CD4-positive, CD25-positive, alpha-beta regulatory T cell (primary cell): Measurements from ENCODE around the gene MED12. TPM values are rescaled to one million over a fixed set of nuclear protein-coding genes. Genes with fewer than 3 reads are reported as not detected.
"Not testable (repeated sequence)": the region's sequence is repeated elsewhere in the genome, so short reads cannot be mapped to it uniquely, and the experiment has no call there.

Source experiments
- ATAC-seq, 2 donors: fragments of 150-1000 bp; cut with Tn5 transposase; one replicate each; pipeline ENCODE4 v1.10.0; 2021; ENCODE audit warnings: low read depth in 2 of 2, moderate number of reproducible peaks in 2 of 2, moderate library complexity in 1 of 2
- DNase-seq, 3 donors: peaks; one replicate each; pipeline versions ENCODE4 v3.0.0 to v3.0.0-alpha.2; 2012 to 2022; ENCODE audit warnings: mixed read lengths in 1 of 3
- H3K27ac ChIP-seq: one replicate; pipeline ENCODE4 v1.7.0; 2013; ENCODE audit warnings: mild to moderate bottlenecking, low read length; ENCODE audit not compliant: insufficient read depth, poor library complexity, severe bottlenecking
- H3K27me3 ChIP-seq: one replicate; pipeline ENCODE4 v1.7.0; 2013; ENCODE audit warnings: low read length; ENCODE audit not compliant: control insufficient read depth, insufficient read depth
- H3K36me3 ChIP-seq: one replicate; pipeline ENCODE4 v1.7.0; 2013; ENCODE audit warnings: mild to moderate bottlenecking, low read length, moderate library complexity; ENCODE audit not compliant: control insufficient read depth, insufficient read depth
- H3K4me1 ChIP-seq: 2 replicates; pipeline ENCODE4 v1.7.0; 2013; ENCODE audit warnings: mild to moderate bottlenecking, low read length; ENCODE audit not compliant: insufficient read depth, control insufficient read depth, poor library complexity, severe bottlenecking
- H3K4me3 ChIP-seq: one replicate; pipeline ENCODE4 v1.7.0; 2013; ENCODE audit warnings: low read depth, mild to moderate bottlenecking, low read length, moderate library complexity
- H3K9me3 ChIP-seq, 2 experiments: 1 replicate in 1 of 2; 2 replicates in 1 of 2; pipeline ENCODE4 v1.7.0; 2013; ENCODE audit warnings: low read length in 2 of 2, mild to moderate bottlenecking in 1 of 2, moderate library complexity in 1 of 2; ENCODE audit not compliant: control insufficient read depth in 2 of 2
- H3K27ac Mint-ChIP-seq, 3 donors: one replicate each; pipeline ENCODE4 v1.8.0; 2020 to 2022; ENCODE audit warnings: mild to moderate bottlenecking in 3 of 3, mixed read lengths in 3 of 3, moderate library complexity in 2 of 3
- H3K27me3 Mint-ChIP-seq: one replicate; pipeline ENCODE4 v1.8.0; 2022; ENCODE audit warnings: mild to moderate bottlenecking, mixed read lengths
- H3K36me3 Mint-ChIP-seq: one replicate; pipeline ENCODE4 v1.8.0; 2020; ENCODE audit warnings: mixed read lengths
- H3K4me1 Mint-ChIP-seq, 4 donors: one replicate each; pipeline ENCODE4 v1.8.0; 2020 to 2022; ENCODE audit warnings: mixed read lengths in 4 of 4, mild to moderate bottlenecking in 1 of 4
- H3K4me3 Mint-ChIP-seq, 4 donors: one replicate each; pipeline ENCODE4 v1.8.0; 2020 to 2022; ENCODE audit warnings: mild to moderate bottlenecking in 4 of 4, mixed read lengths in 4 of 4, moderate library complexity in 3 of 4
- H3K9me3 Mint-ChIP-seq, 7 donors: one replicate each; pipeline ENCODE4 v1.8.0; 2020 to 2022; ENCODE audit warnings: mixed read lengths in 7 of 7, mild to moderate bottlenecking in 3 of 7, moderate library complexity in 2 of 7
- polyA plus RNA-seq, 4 donors: library from polyadenylated mRNA; unstranded; fragments of 300-500 nt; fragmentation: Illumina TruSeq; gene quantifications; one replicate each; pipeline ENCODE4 v1.2.3, GENCODE V29; 2021
- total RNA-seq: library from RNA; stranded (reverse); gene quantifications from one replicate; pipeline ENCODE4 v1.2.3, GENCODE V29; 2022

MED12 gene
- total and polyA plus RNA-seq, 5 donors from 2014 or later: 6.3 to 83.8 (median 9.1) TPM

DNA sequence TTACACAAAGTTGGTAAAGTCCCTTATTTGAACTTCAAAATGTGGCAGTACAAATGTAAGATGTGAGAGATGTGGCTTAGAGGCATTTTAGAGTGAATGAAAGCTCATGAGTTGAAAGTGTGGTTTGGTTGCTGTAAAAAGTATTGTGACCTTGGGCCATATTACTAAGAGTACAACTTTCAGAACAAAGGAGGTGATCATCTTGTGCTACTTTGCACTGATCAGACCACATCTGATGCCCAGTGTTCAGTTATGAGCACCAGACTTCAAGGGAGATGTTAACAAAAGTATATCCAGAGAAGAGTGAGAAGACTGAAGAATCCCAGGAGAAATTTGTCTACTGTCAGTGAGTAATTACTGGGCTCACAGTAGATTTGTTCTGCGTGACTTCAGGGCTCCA, 56.4 kb downstream of the MED12 start:
- no peak for DNase-seq
- no peaks in the 10 kb centered on the region for H3K4me1 ChIP-seq
- H3K36me3 ChIP-seq: peaks cover 6% of the 10 kb centered on the region
- H3K9me3 Mint-ChIP-seq: no peaks in the 10 kb centered on the region
- H3K27me3 Mint-ChIP-seq: no peaks in the 10 kb centered on the region
- no peak overlapping the region for H3K4me3 ChIP-seq
- H3K27me3 ChIP-seq: no peaks in the 10 kb centered on the region
- ATAC-seq: no peak
- H3K36me3 Mint-ChIP-seq: peaks cover 14% of the 10 kb centered on the region
- H3K4me1 Mint-ChIP-seq: peaks cover 4 to 15% (median 7%) of the 10 kb centered on the region in 4 donors
- no peak overlapping the region for H3K27ac Mint-ChIP-seq
- H3K27ac ChIP-seq: no peak overlapping the region
- no peak overlapping the region for H3K4me3 Mint-ChIP-seq
- no peaks in the 10 kb centered on the region for H3K9me3 ChIP-seq

DNA sequence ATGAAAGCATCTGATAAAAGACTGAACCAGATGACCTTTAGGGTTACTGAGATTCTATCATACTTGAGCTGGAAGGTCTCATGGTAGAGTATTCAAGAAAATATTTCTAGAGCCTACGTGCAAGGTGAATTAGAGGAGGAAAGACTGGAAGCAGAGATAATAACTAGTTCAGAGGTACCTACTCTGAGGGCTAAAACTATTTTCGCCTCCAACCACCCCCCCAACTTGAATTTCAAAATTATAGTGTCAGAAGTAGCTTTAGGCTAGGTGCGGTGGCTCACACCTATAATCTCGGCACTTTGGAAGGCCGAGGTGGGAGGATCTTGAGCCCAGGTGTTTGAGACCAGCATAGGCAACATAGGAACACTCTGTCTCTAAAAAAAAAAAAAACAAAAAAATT, 57.1 kb downstream of the MED12 start:
- peaks cover 4 to 12% (median 7%) of the 10 kb centered on the region in 4 donors for H3K4me1 Mint-ChIP-seq
- Histone ChIP-seq H3K27ac (no peak overlapping the region), H3K4me1 (no peaks in the 10 kb centered on the region), H3K9me3 (no peaks in the 10 kb centered on the region), H3K4me3 (no peak overlapping the region), H3K36me3 (peaks cover 6% of the 10 kb centered on the region), H3K27me3 (no peaks in the 10 kb centered on the region)
- no peaks in the 10 kb centered on the region for H3K27me3 Mint-ChIP-seq
- no peak for DNase-seq
- no peak overlapping the region for H3K4me3 Mint-ChIP-seq
- H3K9me3 Mint-ChIP-seq: no peaks in the 10 kb centered on the region
- peaks cover 14% of the 10 kb centered on the region for H3K36me3 Mint-ChIP-seq
- no peak for ATAC-seq
- no peak overlapping the region for H3K27ac Mint-ChIP-seq

DNA sequence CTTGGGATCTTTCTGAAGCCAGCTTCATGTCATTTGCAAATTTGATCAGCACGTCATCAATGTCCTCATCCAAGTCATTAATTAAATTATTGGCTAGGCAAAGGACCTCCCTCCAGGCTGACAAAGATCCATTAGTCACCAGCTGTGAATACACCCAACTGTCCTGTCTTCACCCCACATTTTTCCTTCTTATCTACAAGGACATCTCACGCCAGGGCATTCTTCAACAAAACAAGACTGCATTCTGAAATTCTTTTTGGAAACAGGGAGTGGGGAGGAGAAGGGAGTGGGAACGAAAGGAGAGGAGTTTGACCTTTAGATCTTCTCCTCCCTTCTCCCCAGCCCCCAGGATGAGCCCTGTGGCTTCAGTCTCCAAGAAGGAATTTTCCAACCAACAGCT, 58.9 kb downstream of the MED12 start:
- H3K9me3 Mint-ChIP-seq: no peaks in the 10 kb centered on the region
- H3K27me3 Mint-ChIP-seq: no peaks in the 10 kb centered on the region
- Histone ChIP-seq H3K36me3 (peaks cover 6% of the 10 kb centered on the region), H3K4me3 (no peak overlapping the region), H3K4me1 (peaks cover 10% of the 10 kb centered on the region), H3K27ac (no peak overlapping the region), H3K9me3 (no peaks in the 10 kb centered on the region), H3K27me3 (no peaks in the 10 kb centered on the region)
- H3K36me3 Mint-ChIP-seq: peaks cover 14% of the 10 kb centered on the region
- DNase-seq: no peak
- H3K27ac Mint-ChIP-seq: no peak overlapping the region
- no peak overlapping the region for H3K4me3 Mint-ChIP-seq
- peaks cover 4 to 15% (median 7%) of the 10 kb centered on the region in 4 donors for H3K4me1 Mint-ChIP-seq
- no peak for ATAC-seq

DNA sequence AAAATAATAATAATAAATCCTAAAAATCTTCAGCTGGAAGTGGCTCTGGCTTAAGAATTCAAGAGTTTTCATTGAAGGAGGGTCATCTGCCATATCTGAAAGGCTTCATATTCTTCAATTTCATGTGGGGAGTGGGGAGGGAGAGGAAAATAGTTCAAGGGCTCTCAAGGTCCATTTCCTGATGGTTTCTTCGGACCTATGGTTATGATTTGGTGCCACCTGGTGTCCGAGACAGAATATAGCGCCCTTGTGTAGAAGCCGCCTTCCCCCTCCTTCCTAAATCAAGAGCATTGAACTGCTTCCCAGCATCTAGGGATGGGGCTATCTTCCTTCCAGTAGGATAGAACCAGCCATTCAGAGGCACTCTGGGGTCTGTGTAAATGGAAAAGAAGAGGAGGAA, 60.5 kb downstream of the MED12 start:
- ATAC-seq (no peak), DNase-seq (peak; percentile 14 to 73 (median 45))
- H3K4me1 Mint-ChIP-seq: peaks cover 0 to 22% (median 5%) of the 10 kb centered on the region in 4 donors
- Histone ChIP-seq H3K4me1 (peaks cover 19% of the 10 kb centered on the region), H3K27ac (no peak overlapping the region), H3K9me3 (no peaks in the 10 kb centered on the region), H3K4me3 (no peak overlapping the region), H3K27me3 (no peaks in the 10 kb centered on the region), H3K36me3 (peaks cover 6% of the 10 kb centered on the region)
- H3K27ac Mint-ChIP-seq: peak overlapping the region in 1 of 3 donors; percentile 65
- H3K36me3 Mint-ChIP-seq: peaks cover 14% of the 10 kb centered on the region
- no peaks in the 10 kb centered on the region for H3K9me3 Mint-ChIP-seq
- no peaks in the 10 kb centered on the region for H3K27me3 Mint-ChIP-seq
- peak overlapping the region in 2 of 4 donors; percentile 22 to 38 for H3K4me3 Mint-ChIP-seq

DNA sequence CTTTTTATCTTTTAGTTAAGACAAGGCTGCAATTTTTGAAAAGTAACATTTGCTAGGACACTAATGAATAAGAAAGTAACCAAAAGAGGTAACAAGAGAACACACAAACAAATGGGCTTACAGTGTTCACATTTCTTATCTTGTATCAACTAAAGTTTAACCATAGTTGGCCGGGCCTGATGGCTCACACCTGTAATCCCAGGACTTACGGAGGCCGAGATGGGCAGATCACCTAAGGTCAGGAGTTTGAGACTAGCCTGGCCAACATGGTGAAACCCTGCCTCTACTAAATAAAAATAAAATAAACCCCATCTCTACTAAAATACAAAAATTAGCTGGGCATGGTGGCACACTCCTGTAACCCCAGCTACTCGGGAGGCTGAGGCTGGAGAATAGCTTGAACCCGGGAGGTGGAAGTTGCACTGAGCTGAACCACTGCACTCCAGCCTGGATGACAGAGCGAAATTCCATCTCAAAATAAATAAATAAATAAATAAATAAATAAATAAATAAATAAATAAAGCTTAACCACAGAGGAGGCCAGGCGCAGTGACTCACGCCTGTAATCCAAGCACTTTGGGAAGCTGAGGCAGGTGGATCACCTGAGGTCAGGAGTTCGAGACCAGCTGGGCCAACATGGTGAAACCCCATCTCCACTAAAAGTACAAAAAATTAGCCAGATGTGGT, 62.3 kb downstream of the MED12 start:
- H3K27ac Mint-ChIP-seq: peak overlapping the region in 2 of 3 donors; percentile 49 to 63
- not testable (repeated sequence) for H3K27me3 ChIP-seq, H3K9me3 ChIP-seq, H3K9me3 Mint-ChIP-seq, H3K27me3 Mint-ChIP-seq, H3K36me3 Mint-ChIP-seq, ATAC-seq, H3K4me3 ChIP-seq, DNase-seq, H3K36me3 ChIP-seq
- Histone ChIP-seq H3K27ac (peak overlapping the region; percentile 97), H3K4me1 (peaks cover 19% of the 10 kb centered on the region)
- peak overlapping the region in 3 of 4 donors; percentile 14 to 52 (median 38) for H3K4me3 Mint-ChIP-seq
- peaks cover 0 to 26% (median 5%) of the 10 kb centered on the region in 4 donors for H3K4me1 Mint-ChIP-seq

DNA sequence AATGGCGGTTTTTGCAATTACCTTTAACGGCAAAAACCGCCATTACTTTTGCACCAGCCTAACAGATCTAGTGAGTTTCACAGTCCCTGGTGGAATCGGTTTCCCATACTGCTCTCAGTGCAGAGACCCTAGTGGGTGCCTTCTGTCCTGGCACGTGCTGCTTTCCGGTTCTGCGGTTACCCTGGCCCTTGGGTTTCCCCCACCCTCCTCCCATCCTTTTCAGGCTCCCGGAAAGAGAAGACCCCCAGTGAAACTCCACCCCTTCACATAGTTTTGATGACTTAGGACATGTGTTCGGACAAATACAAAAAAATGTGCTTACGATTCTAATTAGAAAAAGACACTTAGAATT, 63.1 kb downstream of the MED12 start:
- H3K27me3 ChIP-seq: no peaks in the 10 kb centered on the region
- Mint-ChIP-seq H3K36me3 (peaks cover 3% of the 10 kb centered on the region), H3K27ac (peak overlapping the region; percentile 98 to 99 (median 98))

DNA sequence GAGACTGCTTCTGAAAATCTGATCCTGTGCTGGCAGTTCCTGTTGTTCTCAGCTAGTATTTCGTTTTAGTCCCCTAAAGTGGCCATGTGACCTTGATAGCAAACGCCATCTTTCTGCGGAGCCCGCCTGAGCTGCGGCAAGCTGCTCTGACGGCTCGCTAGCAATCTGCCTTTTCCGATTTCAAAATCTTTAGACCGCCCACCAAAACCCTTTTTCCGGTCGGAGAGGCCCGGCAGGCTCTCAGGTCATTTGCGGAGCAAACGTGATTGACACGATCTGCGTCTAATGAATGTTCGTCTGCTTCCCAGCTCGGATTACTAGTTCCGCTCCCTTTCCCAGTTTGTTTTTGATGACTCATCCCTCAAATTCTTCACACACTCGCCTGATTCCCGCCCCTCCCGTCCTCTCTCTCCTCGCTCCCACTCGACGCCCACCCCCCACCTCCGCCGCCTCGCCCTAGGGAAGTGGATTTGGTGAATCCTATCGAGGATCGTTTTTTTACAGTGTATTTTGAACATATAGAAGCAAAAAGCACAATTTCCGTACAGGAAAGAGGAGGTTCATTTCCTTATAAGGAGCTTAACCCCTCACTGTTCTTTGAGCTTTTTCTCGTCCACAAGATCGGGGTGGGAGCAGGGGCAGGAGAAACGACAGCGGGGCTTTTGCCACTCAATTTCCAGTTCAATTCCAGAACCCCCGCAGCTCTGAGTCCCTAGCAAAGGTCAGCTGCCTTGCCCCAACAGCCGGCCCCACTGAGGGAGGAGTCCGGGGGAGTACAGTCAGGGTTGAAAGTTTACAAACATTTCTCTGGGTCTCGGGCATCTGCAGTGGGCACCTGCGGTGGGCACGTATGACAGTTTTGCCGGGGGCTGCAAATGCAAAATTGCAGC, 63.8 kb downstream of the MED12 start:
- Histone ChIP-seq H3K4me3 (peak overlapping the region; percentile 87), H3K36me3 (peaks cover 6% of the 10 kb centered on the region)
- H3K4me1 Mint-ChIP-seq: peaks cover 0 to 29% (median 6%) of the 10 kb centered on the region in 4 donors

More for the DNA sequence above, 63.1 kb downstream of the MED12 start:
- peaks cover 6% of the 10 kb centered on the region for H3K36me3 ChIP-seq
- Mint-ChIP-seq H3K4me3 (peak overlapping the region; percentile 90 to 98 (median 95)), H3K9me3 (peaks cover 0 to 1% (median 0%) of the 10 kb centered on the region in 7 donors), H3K4me1 (peaks cover 0 to 26% (median 5%) of the 10 kb centered on the region in 4 donors), H3K27me3 (no peaks in the 10 kb centered on the region)
- peak overlapping the region; percentile 87 for H3K4me3 ChIP-seq
- no peaks in the 10 kb centered on the region for H3K9me3 ChIP-seq
- peak overlapping the region; percentile 97 for H3K27ac ChIP-seq
- peak in 1 of 2 donors; percentile 23 for ATAC-seq
- DNase-seq: peak in 1 of 3 donors; percentile 46
- peaks cover 19% of the 10 kb centered on the region for H3K4me1 ChIP-seq

More for the DNA sequence above, 63.8 kb downstream of the MED12 start:
- peak; percentile 93 to 95 for ATAC-seq
- DNase-seq: peak; percentile 78 to 94 (median 85)
- Mint-ChIP-seq H3K4me3 (peak overlapping the region; percentile 90 to 98 (median 95)), H3K9me3 (peaks cover 0 to 1% (median 0%) of the 10 kb centered on the region in 7 donors), H3K27me3 (no peaks in the 10 kb centered on the region), H3K36me3 (no peaks in the 10 kb centered on the region), H3K27ac (peak overlapping the region; percentile 98 to 99 (median 98))
- Histone ChIP-seq H3K27ac (peak overlapping the region; percentile 97), H3K9me3 (no peaks in the 10 kb centered on the region), H3K27me3 (no peaks in the 10 kb centered on the region), H3K4me1 (peaks cover 19% of the 10 kb centered on the region)
